HepG2 (cell line): Measurements from ENCODE around the gene TSHZ2. TPM values are rescaled to one million over a fixed set of nuclear protein-coding genes. Genes with fewer than 3 reads are reported as not detected.

Source experiments
- ARID5B ChIP-seq: IDR thresholded peaks from 2 replicates; pipeline ENCODE4 v1.4.0; 2020; ENCODE audit warnings: mild to moderate bottlenecking, missing genetic modification reagents
- BORCS8-MEF2B ChIP-seq: sonication (generic); formaldehyde crosslinking; IDR thresholded peaks from 2 replicates; pipeline ENCODE4 v1.8.0; 2022; ENCODE audit warnings: mild to moderate bottlenecking, missing genetic modification reagents
- NONO ChIP-seq, 2 experiments: fragments of 450-650 bp in 1 of 2; sonication (generic) in 1 of 2; formaldehyde crosslinking in 1 of 2; IDR thresholded peaks in 1 of 2; conservative IDR thresholded peaks in 1 of 2; 2 replicates each; pipeline versions ENCODE4 v1.6.1 to v1.8.0; 2017 to 2022; ENCODE audit warnings: mild to moderate bottlenecking in 1 of 2, missing genetic modification reagents in 1 of 2, moderate library complexity in 1 of 2
- NR0B2 ChIP-seq: sonication (generic); formaldehyde crosslinking; IDR thresholded peaks from 2 replicates; pipeline ENCODE4 v1.4.0; 2020; ENCODE audit warnings: mild to moderate bottlenecking, missing genetic modification reagents
- NR2F6 ChIP-seq, 2 experiments: IDR thresholded peaks; 2 replicates each; pipeline ENCODE4 v1.6.1; 2016; ENCODE audit warnings: antibody characterized with exemption in 1 of 2, mild to moderate bottlenecking in 1 of 2
- POLR2AphosphoS2 ChIP-seq: IDR thresholded peaks from 2 replicates; pipeline ENCODE4 v1.6.1; 2011; ENCODE audit warnings: low read depth, low read length, improper control_type of control experiment
- REPIN1 ChIP-seq: sonication (generic); formaldehyde crosslinking; IDR thresholded peaks from 2 replicates; pipeline ENCODE4 v1.8.0; 2022; ENCODE audit warnings: missing genetic modification reagents, low read depth, mild to moderate bottlenecking, borderline replicate concordance
- THAP7 ChIP-seq: sonication (generic); formaldehyde crosslinking; IDR thresholded peaks from 2 replicates; pipeline ENCODE4 v1.8.1; 2023; ENCODE audit warnings: mild to moderate bottlenecking, missing genetic modification reagents
- THAP8 ChIP-seq: sonication (generic); formaldehyde crosslinking; IDR thresholded peaks from 2 replicates; pipeline ENCODE4 v1.5.1; 2020; ENCODE audit warnings: missing genetic modification reagents, mild to moderate bottlenecking, borderline replicate concordance
- TOE1 ChIP-seq: sonication (generic); formaldehyde crosslinking; IDR thresholded peaks from 2 replicates; pipeline ENCODE4 v1.4.0; 2020; ENCODE audit warnings: mild to moderate bottlenecking, missing genetic modification reagents
- ZNF280D ChIP-seq: sonication (generic); formaldehyde crosslinking; IDR thresholded peaks from 2 replicates; pipeline ENCODE4 v1.5.1; 2020; ENCODE audit warnings: mild to moderate bottlenecking, missing genetic modification reagents
- ZNF572 ChIP-seq: sonication (generic); formaldehyde crosslinking; IDR thresholded peaks from 2 replicates; pipeline ENCODE4 v1.5.1; 2020; ENCODE audit warnings: mild to moderate bottlenecking, missing genetic modification reagents
- ZNF589 ChIP-seq: sonication (generic); formaldehyde crosslinking; conservative IDR thresholded peaks from 2 replicates; pipeline ENCODE4 v1.8.0; 2022; ENCODE audit warnings: mild to moderate bottlenecking, moderate library complexity, missing genetic modification reagents
- ZNF597 ChIP-seq: sonication (generic); formaldehyde crosslinking; IDR thresholded peaks from 2 replicates; pipeline ENCODE4 v1.5.0; 2020; ENCODE audit warnings: missing genetic modification reagents
- ZNF614 ChIP-seq: IDR thresholded peaks from 2 replicates; pipeline ENCODE4 v1.6.1; 2018; ENCODE audit warnings: missing biosample characterization, missing genetic modification reagents, inconsistent platforms, borderline replicate concordance
- polyA plus RNA-seq, 8 experiments: library from polyadenylated mRNA; depleted of rRNA in 3 of 8; stranded (reverse) in 7 of 8; unstranded in 1 of 8; fragments of >200 nt; fragmentation: Illumina TruSeq in 4 of 8; extraction: Trizol in 4 of 8; gene quantifications; 2 replicates each; pipeline versions ENCODE4 v1.2.1 to v1.2.3, GENCODE V29; 2011 to 2016; ENCODE audit warnings: low read depth in 4 of 8, missing spikeins in 1 of 8, mixed read lengths in 1 of 8; ENCODE audit not compliant: insufficient read depth in 1 of 8
- total RNA-seq, 5 experiments: library from RNA; depleted of rRNA; stranded (reverse); fragments of >200 nt; fragmentation: Illumina TruSeq; extraction: Trizol; gene quantifications; 2 replicates each; pipeline ENCODE4 v1.2.3, GENCODE V29; 2016; ENCODE audit warnings: low read depth in 1 of 5

The TSHZ2 gene
- total and polyA plus RNA-seq, 2 of the 13 experiments (the other 11 are each of a cell fraction or from before 2014, with no cell fraction given) = 0.01 TPM; not detected in 1

- TF ChIP-seq ZNF280D (CRISPR knock-in tag) = peak; percentile 47; the same call in 1 of the 2 replicates
- TF ChIP-seq ZNF597 (CRISPR knock-in tag) = no peak
- peak; percentile 82 for TF ChIP-seq NR2F6 (IDR thresholded peaks at IDR 0.05)
- peak; percentile 83 for TF ChIP-seq NR2F6 (CRISPR knock-in tag; IDR thresholded peaks at IDR 0.05)
- no peak; the same call in 1 of the 2 replicates for TF ChIP-seq ZNF589 (CRISPR knock-in tag)
- TF ChIP-seq ZNF614 = no peak
- TF ChIP-seq ARID5B (CRISPR knock-in tag) = peak; percentile 98
- TF ChIP-seq BORCS8-MEF2B (CRISPR knock-in tag) = no peak
- no peak for TF ChIP-seq ZNF572 (CRISPR knock-in tag)
- no peak; the same call in 1 of the 2 replicates for TF ChIP-seq POLR2AphosphoS2
- no peak for TF ChIP-seq THAP7
- no peak for TF ChIP-seq NONO (IDR thresholded peaks at IDR 0.05)
- TF ChIP-seq NONO (CRISPR knock-in tag; conservative IDR thresholded peaks at IDR 0.05) = no peak
- no peak for TF ChIP-seq NR0B2 (CRISPR knock-in tag)
- TF ChIP-seq THAP8 = no peak
- peak; percentile 70; the same call in 1 of the 2 replicates for TF ChIP-seq REPIN1 (CRISPR knock-in tag)
- 0 out of 2 replicates have a peak, but pooled peaks have one; percentile 29 for TF ChIP-seq TOE1 (CRISPR knock-in tag)
These were observed 110.0 kb downstream of the TSHZ2 start (continued) for GRCh38 chr20:53081916-53082863.
